ENCODE data around the gene NUDT19. TPM values are rescaled to one million over a fixed set of nuclear protein-coding genes. Genes with fewer than 3 reads are reported as not detected.
"Not testable (repeated sequence)": the region's sequence is repeated elsewhere in the genome, so short reads cannot be mapped to it uniquely, and the experiment has no call there.

Gene NUDT19
- total RNA-seq, 1 experiment from 2014 or later = 22.1 TPM

- H3K27ac ChIP-seq (ENCODE audit: low read depth, low read length); DNase-seq (ENCODE audit: low read depth, low spot score); BruUV-seq (replicated peaks); RAD21 ChIA-PET (ENCODE audit: low non-redundant PET in 1 of 2, low total read pairs in 2 of 2, uncharacterized antibody in 2 of 2, unreplicated experiment in 2 of 2); intact Hi-C loops (cut with micrococcal nuclease); H3K27me3 ChIP-seq (ENCODE audit: insufficient read depth, low read length); H3K4me3 ChIP-seq (replicated peaks in 1 of 2; ENCODE audit: low read depth in 1 of 2, low read length in 2 of 2); H3K9me3 ChIP-seq (ENCODE audit: control insufficient read depth in 1 of 2, insufficient read depth in 1 of 2, low read depth in 1 of 2, low read length in 2 of 2); ATAC-seq; H3K4me2 ChIP-seq (ENCODE audit: low read length); H3K9ac ChIP-seq (ENCODE audit: low read length); H2AFZ ChIP-seq (ENCODE audit: low read depth, low read length, poor library complexity, severe bottlenecking); H4K20me1 ChIP-seq (ENCODE audit: insufficient read depth); POLR2A ChIA-PET; H3K9me2 ChIP-seq (ENCODE audit: insufficient read depth); CTCF ChIA-PET: not testable (repeated sequence)
- Histone ChIP-seq H3K36me3 (ENCODE audit: control insufficient read depth in 1 of 2, insufficient read depth in 2 of 2, low read length in 2 of 2) (peaks cover 13 to 44% of the 10 kb centered on the region in 2 experiments), H3K79me2 (ENCODE audit: insufficient read depth, low read length) (peaks cover 85% of the 10 kb centered on the region), H3K4me1 (ENCODE audit: control insufficient read depth in 1 of 2, insufficient read depth in 2 of 2, low read length in 2 of 2) (peaks cover 8 to 32% of the 10 kb centered on the region in 2 experiments)
Observed at GRCh38 chr19:32695506-32695905, 3.9 kb downstream of the NUDT19 start.

GRCh38 chr19:32696771-32697170, 5.2 kb downstream of the NUDT19 start:
- POLR2A ChIA-PET; H3K27ac ChIP-seq (ENCODE audit: low read depth, low read length); H3K4me2 ChIP-seq (ENCODE audit: low read length); H2AFZ ChIP-seq (ENCODE audit: low read depth, low read length, poor library complexity, severe bottlenecking); H3K9me3 ChIP-seq (ENCODE audit: control insufficient read depth in 1 of 2, insufficient read depth in 1 of 2, low read depth in 1 of 2, low read length in 2 of 2); H3K27me3 ChIP-seq (ENCODE audit: insufficient read depth, low read length); H3K4me3 ChIP-seq (replicated peaks in 1 of 2; ENCODE audit: low read depth in 1 of 2, low read length in 2 of 2); intact Hi-C loops (cut with micrococcal nuclease); DNase-seq (ENCODE audit: low read depth, low spot score); RAD21 ChIA-PET (ENCODE audit: low non-redundant PET in 1 of 2, low total read pairs in 2 of 2, uncharacterized antibody in 2 of 2, unreplicated experiment in 2 of 2); ATAC-seq; H4K20me1 ChIP-seq (ENCODE audit: insufficient read depth); BruUV-seq (replicated peaks); H3K9ac ChIP-seq (ENCODE audit: low read length); H3K9me2 ChIP-seq (ENCODE audit: insufficient read depth); CTCF ChIA-PET: not testable (repeated sequence)
- peaks cover 19 to 57% of the 10 kb centered on the region in 2 experiments for H3K36me3 ChIP-seq (ENCODE audit: control insufficient read depth in 1 of 2, insufficient read depth in 2 of 2, low read length in 2 of 2)
- peaks cover 97% of the 10 kb centered on the region for H3K79me2 ChIP-seq (ENCODE audit: insufficient read depth, low read length)
- peaks cover 0 to 21% of the 10 kb centered on the region in 2 experiments; a peak in 3 of 4 replicates for H3K4me1 ChIP-seq (ENCODE audit: control insufficient read depth in 1 of 2, insufficient read depth in 2 of 2, low read length in 2 of 2)

GRCh38 chr19:32700129-32700528, 8.5 kb downstream of the NUDT19 start:
- H3K79me2 ChIP-seq (ENCODE audit: insufficient read depth, low read length) = peaks cover 96% of the 10 kb centered on the region
- BruUV-seq (replicated peaks); CTCF ChIA-PET; ATAC-seq; H3K4me2 ChIP-seq (ENCODE audit: low read length); intact Hi-C loops (cut with micrococcal nuclease); RAD21 ChIA-PET (ENCODE audit: low non-redundant PET in 1 of 2, low total read pairs in 2 of 2, uncharacterized antibody in 2 of 2, unreplicated experiment in 2 of 2); H3K27ac ChIP-seq (ENCODE audit: low read depth, low read length); H3K27me3 ChIP-seq (ENCODE audit: insufficient read depth, low read length); H3K4me1 ChIP-seq (ENCODE audit: control insufficient read depth in 1 of 2, insufficient read depth in 2 of 2, low read length in 2 of 2); H2AFZ ChIP-seq (ENCODE audit: low read depth, low read length, poor library complexity, severe bottlenecking); DNase-seq (ENCODE audit: low read depth, low spot score); POLR2A ChIA-PET; H3K4me3 ChIP-seq (replicated peaks in 1 of 2; ENCODE audit: low read depth in 1 of 2, low read length in 2 of 2); H4K20me1 ChIP-seq (ENCODE audit: insufficient read depth); H3K9ac ChIP-seq (ENCODE audit: low read length); H3K9me2 ChIP-seq (ENCODE audit: insufficient read depth): not testable (repeated sequence)
- peaks cover 24 to 86% of the 10 kb centered on the region in 2 experiments for H3K36me3 ChIP-seq (ENCODE audit: control insufficient read depth in 1 of 2, insufficient read depth in 2 of 2, low read length in 2 of 2)
- peaks cover 2 to 11% of the 10 kb centered on the region in 2 experiments; a peak in 3 of 4 replicates for H3K9me3 ChIP-seq (ENCODE audit: control insufficient read depth in 1 of 2, insufficient read depth in 1 of 2, low read depth in 1 of 2, low read length in 2 of 2)
